Transverse colon (tissue), 4 donors: ENCODE measurements around the gene XPO6. TPM values are rescaled to one million over a fixed set of nuclear protein-coding genes. Genes with fewer than 3 reads are reported as not detected.

Experiments
- DNase-seq: peaks from one replicate; pipeline ENCODE4 v3.0.0-alpha.2; 2019
- H3K27ac ChIP-seq, 4 donors: fragments of 200-600 bp; sonication (generic); 2 replicates each; pipeline ENCODE4 v1.5.1; 2016 to 2018; ENCODE audit warnings: inconsistent platforms in 4 of 4
- H3K27me3 ChIP-seq: fragments of 200-600 bp; sonication (generic); 2 replicates; pipeline ENCODE4 v1.5.1; 2017; ENCODE audit warnings: inconsistent platforms
- H3K36me3 ChIP-seq, 4 donors: fragments of 200-600 bp; sonication (generic); 2 replicates each; pipeline ENCODE4 v1.5.1; 2017 to 2019; ENCODE audit warnings: inconsistent platforms in 4 of 4
- H3K4me1 ChIP-seq, 4 donors: fragments of 200-600 bp; sonication (generic); 2 replicates each; pipeline ENCODE4 v1.5.1; 2017 to 2020; ENCODE audit warnings: inconsistent platforms in 4 of 4
- H3K4me3 ChIP-seq, 4 donors: fragments of 200-600 bp; sonication (generic); 1 replicate in 1 of 4; 2 replicates in 3 of 4; pipeline versions ENCODE4 v1.5.1 to v1.6.1; 2017 to 2019; ENCODE audit warnings: inconsistent platforms in 4 of 4
- H3K9me3 ChIP-seq, 2 donors: fragments of 200-600 bp; sonication (generic); 2 replicates each; pipeline ENCODE4 v1.5.1; 2017 to 2019; ENCODE audit warnings: inconsistent platforms in 2 of 2
- EP300 ChIP-seq: sonication (generic); formaldehyde crosslinking; IDR thresholded peaks from one replicate; pipeline ENCODE4 v1.6.1; 2017; ENCODE audit warnings: antibody characterized with exemption, low read depth
- POLR2A ChIP-seq: fragments of 450-650 bp; IDR thresholded peaks from one replicate; pipeline ENCODE4 v1.6.1; 2016; ENCODE audit warnings: antibody characterized with exemption, mild to moderate bottlenecking, moderate library complexity
- POLR2AphosphoS5 ChIP-seq, 3 donors: sonication (generic); formaldehyde crosslinking; IDR thresholded peaks; one replicate each; pipeline ENCODE4 v1.6.1; 2016; ENCODE audit warnings: antibody characterized with exemption in 3 of 3
- WGBS, 2 donors: methylation state at CpG; one replicate each; pipeline ENCODE4 v1.1.5; 2018; ENCODE audit warnings: low coverage in 1 of 2; 5-methylcytosine and 5-hydroxymethylcytosine counted together
- in situ Hi-C, 4 donors: fragments of 200-750 bp; cut with MboI; loops; one replicate each; pipeline versions ENCODE4 v1.15.0 to v1.15.1; 2017; ENCODE audit warnings: low sequenced_read_pairs in 3 of 4, low pct_ligation_motif_present in 1 of 4, low pct_unique_long_range_greater_than_20kb in 1 of 4
- intact Hi-C: fragments of 100-400 bp; cut with DNase I; formaldehyde crosslinking; loops from one replicate; pipeline ENCODE4 v1.15.1; 2023; ENCODE audit warnings: low total_unique reads
- total RNA-seq, 4 donors: library from RNA; depleted of rRNA; stranded (reverse); fragments of >200 nt; gene quantifications; one replicate each; pipeline ENCODE4 v1.1.0, GENCODE V29; 2016
- TF ChIP-seq, protein P1 (sequence below), 5 experiments: fragments of 200-600 bp in 3 of 5; fragments of 450-650 bp in 2 of 5; sonication (generic) in 3 of 5; IDR thresholded peaks; 1 replicate in 2 of 5; 2 replicates in 3 of 5; pipeline ENCODE4 v1.5.1; 2016 to 2017; ENCODE audit warnings: antibody characterized with exemption in 5 of 5, inconsistent platforms in 3 of 5, mild to moderate bottlenecking in 2 of 5, moderate library complexity in 1 of 5

The XPO6 gene
- total RNA-seq, 4 donors from 2014 or later, result 140 to 254 (median 204) TPM

DNA sequence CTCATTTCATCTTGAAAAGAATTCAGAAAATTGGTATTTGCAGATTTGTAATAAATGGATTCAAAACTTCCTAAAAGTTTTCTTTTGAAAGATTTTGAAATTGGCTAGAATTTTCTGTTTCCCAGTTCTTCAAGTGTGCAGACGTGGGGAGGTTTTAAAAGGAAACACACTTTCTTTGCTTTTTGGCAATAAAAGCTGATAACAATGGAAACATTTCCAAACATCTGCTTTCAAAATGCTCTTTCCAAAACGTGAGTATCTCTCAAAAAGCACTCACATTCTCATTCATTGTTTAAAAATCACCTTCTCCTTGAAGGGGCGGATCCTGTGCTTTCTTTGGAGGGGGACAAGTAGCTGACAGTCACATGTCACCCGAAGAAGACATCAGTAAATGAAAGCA lies 139.7 kb downstream of the XPO6 start:
- TF ChIP-seq POLR2AphosphoS5 (IDR thresholded peaks at IDR 0.05) (no peak), POLR2A (no peak), EP300 (no peak)
- TF ChIP-seq, protein P1, sequence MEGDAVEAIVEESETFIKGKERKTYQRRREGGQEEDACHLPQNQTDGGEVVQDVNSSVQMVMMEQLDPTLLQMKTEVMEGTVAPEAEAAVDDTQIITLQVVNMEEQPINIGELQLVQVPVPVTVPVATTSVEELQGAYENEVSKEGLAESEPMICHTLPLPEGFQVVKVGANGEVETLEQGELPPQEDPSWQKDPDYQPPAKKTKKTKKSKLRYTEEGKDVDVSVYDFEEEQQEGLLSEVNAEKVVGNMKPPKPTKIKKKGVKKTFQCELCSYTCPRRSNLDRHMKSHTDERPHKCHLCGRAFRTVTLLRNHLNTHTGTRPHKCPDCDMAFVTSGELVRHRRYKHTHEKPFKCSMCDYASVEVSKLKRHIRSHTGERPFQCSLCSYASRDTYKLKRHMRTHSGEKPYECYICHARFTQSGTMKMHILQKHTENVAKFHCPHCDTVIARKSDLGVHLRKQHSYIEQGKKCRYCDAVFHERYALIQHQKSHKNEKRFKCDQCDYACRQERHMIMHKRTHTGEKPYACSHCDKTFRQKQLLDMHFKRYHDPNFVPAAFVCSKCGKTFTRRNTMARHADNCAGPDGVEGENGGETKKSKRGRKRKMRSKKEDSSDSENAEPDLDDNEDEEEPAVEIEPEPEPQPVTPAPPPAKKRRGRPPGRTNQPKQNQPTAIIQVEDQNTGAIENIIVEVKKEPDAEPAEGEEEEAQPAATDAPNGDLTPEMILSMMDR (IDR thresholded peaks at IDR 0.05), result no peak
- in situ Hi-C loops, result loop anchor here in 2 of 4 donors (25.0 kb wide), 1 partner anchor 460 kb away; no protein-coding TSS in a partner anchor
- no peaks in the 10 kb centered on the region for H3K4me1 ChIP-seq

GRCh38 chr16:28069971-28070794 lies 141.6 kb downstream of the XPO6 start:
- Histone ChIP-seq H3K4me3 (no peak overlapping the region), H3K27me3 (no peaks in the 10 kb centered on the region), H3K27ac (no peak overlapping the region), H3K36me3 (no peaks in the 10 kb centered on the region), H3K9me3 (no peaks in the 10 kb centered on the region), H3K4me1 (no peaks in the 10 kb centered on the region)
- DNase-seq, result no peak
- WGBS, 2 donors, result 71% methylated on average over 9 to 31 of the region's 31 CpGs
- in situ Hi-C loops, result loop anchor here in 2 of 4 donors (25.0 kb wide), 1 partner anchor 458 kb away; no protein-coding TSS in a partner anchor
- intact Hi-C loops, result loop anchor here (10.0 kb wide), 1 partner anchor 335 kb away; no protein-coding TSS in a partner anchor
- no peak for TF ChIP-seq POLR2AphosphoS5 (IDR thresholded peaks at IDR 0.05)
- no peak for TF ChIP-seq POLR2A
- no peak for TF ChIP-seq EP300
- TF ChIP-seq, protein P1 (IDR thresholded peaks at IDR 0.05), result no peak

More for the DNA sequence above, 139.7 kb downstream of the XPO6 start:
- no peak overlapping the region for H3K27ac ChIP-seq
- no peak overlapping the region for H3K4me3 ChIP-seq
- H3K36me3 ChIP-seq, result no peaks in the 10 kb centered on the region
- no peaks in the 10 kb centered on the region for H3K27me3 ChIP-seq
- no peaks in the 10 kb centered on the region for H3K9me3 ChIP-seq
- no peak for DNase-seq
- WGBS, 2 donors, result 37 to 38% methylated on average over 4 of the region's 4 CpGs
- intact Hi-C loops, result no loop called here

- Histone ChIP-seq H3K4me1 (no peaks in the 10 kb centered on the region), H3K9me3 (no peaks in the 10 kb centered on the region), H3K27me3 (peaks cover 12% of the 10 kb centered on the region), H3K27ac (no peak overlapping the region), H3K4me3 (no peak overlapping the region), H3K36me3 (no peaks in the 10 kb centered on the region)
- 75 to 100% methylated on average over 3 to 7 of the region's 7 CpGs for WGBS, 2 donors
- no peak for DNase-seq
- intact Hi-C loops, result loop anchor here (10.0 kb wide), 1 partner anchor 334 kb away; no protein-coding TSS in a partner anchor
- TF ChIP-seq, protein P1 (IDR thresholded peaks at IDR 0.05), result no peak
- TF ChIP-seq POLR2AphosphoS5 (IDR thresholded peaks at IDR 0.05) (no peak), EP300 (no peak), POLR2A (no peak)
- in situ Hi-C loops, result loop anchor here in 2 of 4 donors (25.0 kb wide), 1 partner anchor 457 kb away; no protein-coding TSS in a partner anchor
These were observed 142.8 kb downstream of the XPO6 start for GRCh38 chr16:28068976-28069375.

- no peak overlapping the region for H3K27ac ChIP-seq
- H3K9me3 ChIP-seq, result no peaks in the 10 kb centered on the region
- peaks cover 0 to 1% (median 0%) of the 10 kb centered on the region in 4 donors for H3K4me1 ChIP-seq
- intact Hi-C loops, result loop anchor here (10.0 kb wide), 1 partner anchor 333 kb away; no protein-coding TSS in a partner anchor
- DNase-seq, result no peak
- WGBS, 2 donors, result 73 to 79% methylated on average over 5 to 14 of the region's 14 CpGs
- in situ Hi-C loops, result loop anchor here in 2 of 4 donors (25.0 kb wide), 1 partner anchor 455 kb away; no protein-coding TSS in a partner anchor
- TF ChIP-seq, protein P1 (IDR thresholded peaks at IDR 0.05), result no peak
- TF ChIP-seq POLR2AphosphoS5 (IDR thresholded peaks at IDR 0.05) (no peak), POLR2A (no peak)
- peaks cover 22% of the 10 kb centered on the region for H3K27me3 ChIP-seq
- no peaks in the 10 kb centered on the region for H3K36me3 ChIP-seq
- no peak overlapping the region for H3K4me3 ChIP-seq
These were observed 144.0 kb downstream of the XPO6 start for GRCh38 chr16:28067604-28068379.
